ENCODE data around the gene LRRC49. TPM values are rescaled to one million over a fixed set of nuclear protein-coding genes. Genes with fewer than 3 reads are reported as not detected.
"Not testable (repeated sequence)": the region's sequence is repeated elsewhere in the genome, so short reads cannot be mapped to it uniquely, and the experiment has no call there.

The LRRC49 gene
- total and polyA plus RNA-seq, 2 of the 13 experiments (the other 11 are each of a cell fraction or from before 2014, with no cell fraction given): 0.57 to 1.00 TPM

DNA sequence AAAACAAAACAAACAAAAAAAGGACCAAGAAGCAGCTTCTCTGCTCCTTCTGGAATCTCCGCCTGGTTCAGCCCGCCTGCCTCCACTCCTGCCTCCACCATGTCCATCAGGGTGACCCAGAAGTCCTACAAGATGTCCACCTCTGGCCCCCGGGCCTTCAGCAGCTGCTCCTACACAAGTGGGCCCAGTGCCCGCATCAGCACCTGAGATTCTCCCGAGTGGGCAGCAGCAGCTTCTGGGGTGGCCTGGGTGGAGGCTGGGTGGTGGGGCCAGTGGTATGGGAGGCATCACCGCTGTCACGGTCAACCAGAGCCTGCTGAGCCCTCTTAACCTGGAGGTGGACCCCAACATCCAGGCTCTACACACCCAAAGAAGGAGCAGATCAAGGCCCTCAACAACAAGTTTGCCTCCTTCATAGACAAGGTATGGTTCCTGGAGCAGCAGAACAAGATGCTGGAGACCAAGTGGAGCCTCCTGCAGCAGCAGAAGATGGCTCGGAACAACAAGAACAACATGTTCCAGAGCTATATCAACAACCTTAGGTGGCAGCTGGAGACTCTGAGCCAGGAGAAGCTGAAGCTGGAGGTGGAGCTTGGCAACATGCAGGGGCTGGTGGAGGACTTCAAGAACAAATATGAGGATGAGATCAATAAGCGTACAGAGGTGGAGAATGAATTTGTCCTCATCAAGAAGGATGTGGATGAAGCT, 33.9 kb upstream of the LRRC49 start:
- in situ Hi-C loops (cut with HindIII; ENCODE audit: extremely low pct_ligation_motif_present, low pct_unique_long_range_greater_than_20kb); ATAC-seq; H3K27me3 ChIP-seq (ENCODE audit: control insufficient read depth in 1 of 2, insufficient read depth in 2 of 2, low read length in 2 of 2); DNase-seq (ENCODE audit: low spot score); FAIRE-seq; CTCF ChIA-PET (ENCODE audit: low intra/inter-chr PET ratio, low total read pairs); H3K27ac ChIP-seq (ENCODE audit: extremely low read length, insufficient read depth, low read length); H3K36me3 ChIP-seq (replicated peaks in 1 of 2; ENCODE audit: control insufficient read depth in 1 of 2, insufficient read depth in 2 of 2, low read length in 2 of 2); H3K79me2 ChIP-seq (ENCODE audit: insufficient read depth, low read length); H3K9me3 ChIP-seq (ENCODE audit: low read length); BruUV-seq (replicated peaks); H4K20me1 ChIP-seq (ENCODE audit: insufficient read depth, low read length); H3K9ac ChIP-seq (ENCODE audit: insufficient read depth, low read depth, low read length); intact Hi-C loops (cut with micrococcal nuclease; ENCODE audit: unreplicated experiment): not testable (repeated sequence)
- peak overlapping the region; percentile 61 for H2AFZ ChIP-seq (ENCODE audit: low read length)
- peak overlapping the region in 2 of 3 experiments; percentile 26 to 50; a peak in 3 of 6 replicates for H3K4me3 ChIP-seq (replicated peaks in 1 of 3; ENCODE audit: insufficient read depth in 1 of 3, low read depth in 2 of 3, low read length in 3 of 3)
- POLR2A ChIA-PET: interaction anchor here (1.3 to 2.1 kb wide), 3 partner anchors 11 to 25 kb away, joined by 3 to 11 read pairs (median 4); no protein-coding TSS in a partner anchor
- peaks cover 29% of the 10 kb centered on the region for H3K4me1 ChIP-seq (ENCODE audit: insufficient read depth, low read length)
- WGBS (ENCODE audit: low lambda C conversion rate): 75% methylated on average over 5 of the region's 9 CpGs
- H3K4me2 ChIP-seq (ENCODE audit: low read depth, low read length): peak overlapping the region; percentile 71
- TF ChIP-seq ZNF891 (CRISPR knock-in tag; IDR thresholded peaks at IDR 0.05): 0 out of 2 replicates have a peak, but pooled peaks have one; percentile 17

DNA sequence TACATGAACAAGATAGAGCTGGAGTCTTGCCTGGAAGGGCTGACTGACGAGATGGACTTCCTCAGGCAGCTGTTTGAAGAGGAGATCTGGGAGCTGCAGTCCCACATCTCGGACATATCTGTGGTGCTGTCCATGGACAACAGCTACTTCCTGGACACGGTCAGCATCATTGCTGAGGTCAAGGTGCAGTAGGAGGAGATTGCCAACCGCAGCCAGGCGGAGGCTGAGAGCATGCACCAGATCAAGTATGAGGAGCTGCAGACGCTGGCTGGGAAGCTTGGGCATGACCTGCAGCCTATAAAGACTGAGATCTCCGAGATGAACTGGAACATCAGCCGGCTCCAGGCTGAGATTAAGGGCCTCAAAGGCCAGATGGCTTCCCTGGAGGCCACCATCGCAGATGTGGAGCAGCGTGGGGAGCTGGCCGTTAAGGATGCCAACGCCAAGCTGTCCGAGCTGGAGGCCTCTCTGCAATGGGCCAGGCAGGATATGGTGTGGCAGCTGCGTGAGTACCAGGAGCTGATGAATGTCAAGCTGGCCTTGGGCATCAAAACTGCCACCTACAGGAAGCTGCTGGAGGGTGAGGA, 33.2 kb upstream of the LRRC49 start:
- WGBS (ENCODE audit: low lambda C conversion rate): 3% methylated on average over 5 of the region's 14 CpGs
- peak; percentile 62 for ATAC-seq
- in situ Hi-C loops (cut with HindIII; ENCODE audit: extremely low pct_ligation_motif_present, low pct_unique_long_range_greater_than_20kb) (no loop called here), intact Hi-C loops (cut with micrococcal nuclease; ENCODE audit: unreplicated experiment) (no loop called here)
- Histone ChIP-seq H3K9me3 (ENCODE audit: low read length) (no peaks in the 10 kb centered on the region), H3K4me1 (ENCODE audit: insufficient read depth, low read length) (peaks cover 33% of the 10 kb centered on the region), H3K4me3 (replicated peaks in 1 of 3; ENCODE audit: insufficient read depth in 1 of 3, low read depth in 2 of 3, low read length in 3 of 3) (peak overlapping the region in 2 of 3 experiments; percentile 26 to 50; a peak in 3 of 6 replicates), H2AFZ (ENCODE audit: low read length) (peak overlapping the region; percentile 61), H3K4me2 (ENCODE audit: low read depth, low read length) (peak overlapping the region; percentile 71), H3K79me2 (ENCODE audit: insufficient read depth, low read length) (no peaks in the 10 kb centered on the region), H3K27ac (ENCODE audit: extremely low read length, insufficient read depth, low read length) (no peak overlapping the region), H3K9ac (ENCODE audit: insufficient read depth, low read depth, low read length) (no peak overlapping the region), H3K27me3 (ENCODE audit: control insufficient read depth in 1 of 2, insufficient read depth in 2 of 2, low read length in 2 of 2) (peaks cover 0 to 4% of the 10 kb centered on the region in 2 experiments; a peak in 4 of 5 replicates), H4K20me1 (ENCODE audit: insufficient read depth, low read length) (no peaks in the 10 kb centered on the region), H3K36me3 (replicated peaks in 1 of 2; ENCODE audit: control insufficient read depth in 1 of 2, insufficient read depth in 2 of 2, low read length in 2 of 2) (no peaks in the 10 kb centered on the region)
- FAIRE-seq: peak; percentile 46
- ChIA-PET CTCF (ENCODE audit: low intra/inter-chr PET ratio, low total read pairs) (no interaction called here), POLR2A (interaction anchor here (1.3 to 2.1 kb wide), 3 partner anchors 11 to 26 kb away, joined by 3 to 11 read pairs (median 4); no protein-coding TSS in a partner anchor)
- DNase-seq (ENCODE audit: low spot score): peak; percentile 29
- BruUV-seq (replicated peaks): no TSS peak
- TF ChIP-seq ELF3 (CRISPR knock-in tag; IDR thresholded peaks at IDR 0.05) (peak; percentile 51; the same call in 1 of the 2 replicates), NR2C2 (CRISPR knock-in tag; IDR thresholded peaks at IDR 0.05; ENCODE audit: borderline replicate concordance) (peak; percentile 80), GABPB1 (CRISPR knock-in tag; IDR thresholded peaks at IDR 0.05) (0 out of 2 replicates have a peak, but pooled peaks have one; percentile 39), SRY (CRISPR knock-in tag; IDR thresholded peaks at IDR 0.05) (no peak), FOXA3 (CRISPR knock-in tag; IDR thresholded peaks at IDR 0.05) (0 out of 2 replicates have a peak, but pooled peaks have one; percentile 17), TEAD2 (CRISPR knock-in tag; IDR thresholded peaks at IDR 0.05) (no peak), ZEB1 (IDR thresholded peaks at IDR 0.05; ENCODE audit: insufficient replicate concordance, low read depth) (no peak)
- TF ChIP-seq, protein P1, sequence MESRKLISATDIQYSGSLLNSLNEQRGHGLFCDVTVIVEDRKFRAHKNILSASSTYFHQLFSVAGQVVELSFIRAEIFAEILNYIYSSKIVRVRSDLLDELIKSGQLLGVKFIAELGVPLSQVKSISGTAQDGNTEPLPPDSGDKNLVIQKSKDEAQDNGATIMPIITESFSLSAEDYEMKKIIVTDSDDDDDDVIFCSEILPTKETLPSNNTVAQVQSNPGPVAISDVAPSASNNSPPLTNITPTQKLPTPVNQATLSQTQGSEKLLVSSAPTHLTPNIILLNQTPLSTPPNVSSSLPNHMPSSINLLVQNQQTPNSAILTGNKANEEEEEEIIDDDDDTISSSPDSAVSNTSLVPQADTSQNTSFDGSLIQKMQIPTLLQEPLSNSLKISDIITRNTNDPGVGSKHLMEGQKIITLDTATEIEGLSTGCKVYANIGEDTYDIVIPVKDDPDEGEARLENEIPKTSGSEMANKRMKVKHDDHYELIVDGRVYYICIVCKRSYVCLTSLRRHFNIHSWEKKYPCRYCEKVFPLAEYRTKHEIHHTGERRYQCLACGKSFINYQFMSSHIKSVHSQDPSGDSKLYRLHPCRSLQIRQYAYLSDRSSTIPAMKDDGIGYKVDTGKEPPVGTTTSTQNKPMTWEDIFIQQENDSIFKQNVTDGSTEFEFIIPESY (CRISPR knock-in tag; IDR thresholded peaks at IDR 0.05): no peak
- TF ChIP-seq, protein P2, sequence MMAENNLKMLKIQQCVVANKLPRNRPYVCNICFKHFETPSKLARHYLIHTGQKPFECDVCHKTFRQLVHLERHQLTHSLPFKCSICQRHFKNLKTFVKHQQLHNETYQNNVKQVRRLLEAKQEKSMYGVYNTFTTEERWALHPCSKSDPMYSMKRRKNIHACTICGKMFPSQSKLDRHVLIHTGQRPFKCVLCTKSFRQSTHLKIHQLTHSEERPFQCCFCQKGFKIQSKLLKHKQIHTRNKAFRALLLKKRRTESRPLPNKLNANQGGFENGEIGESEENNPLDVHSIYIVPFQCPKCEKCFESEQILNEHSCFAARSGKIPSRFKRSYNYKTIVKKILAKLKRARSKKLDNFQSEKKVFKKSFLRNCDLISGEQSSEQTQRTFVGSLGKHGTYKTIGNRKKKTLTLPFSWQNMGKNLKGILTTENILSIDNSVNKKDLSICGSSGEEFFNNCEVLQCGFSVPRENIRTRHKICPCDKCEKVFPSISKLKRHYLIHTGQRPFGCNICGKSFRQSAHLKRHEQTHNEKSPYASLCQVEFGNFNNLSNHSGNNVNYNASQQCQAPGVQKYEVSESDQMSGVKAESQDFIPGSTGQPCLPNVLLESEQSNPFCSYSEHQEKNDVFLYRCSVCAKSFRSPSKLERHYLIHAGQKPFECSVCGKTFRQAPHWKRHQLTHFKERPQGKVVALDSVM (CRISPR knock-in tag; IDR thresholded peaks at IDR 0.05): no peak

Measured in HepG2 (cell line).